Uterus (tissue), 2 donors: ENCODE measurements around the gene TSPAN9.

Source experiments
- CTCF ChIP-seq, 4 experiments: fragments of 200-600 bp in 2 of 4; fragments of 450-650 bp in 2 of 4; sonication (generic) in 2 of 4; IDR thresholded peaks; one replicate each; pipeline ENCODE4 v1.5.1; 2016 to 2019; ENCODE audit warnings: antibody characterized with exemption in 4 of 4, mild to moderate bottlenecking in 2 of 4, moderate library complexity in 1 of 4
- POLR2A ChIP-seq, 2 donors: fragments of 450-650 bp; IDR thresholded peaks; one replicate each; pipeline ENCODE4 v1.6.1; 2016; ENCODE audit warnings: antibody characterized with exemption in 2 of 2, mild to moderate bottlenecking in 1 of 2, moderate library complexity in 1 of 2

GRCh38 chr12:3304436-3305165 lies 227.4 kb downstream of the TSPAN9 start:
- TF ChIP-seq POLR2A (IDR thresholded peaks at IDR 0.05) (no peak), CTCF (IDR thresholded peaks at IDR 0.05) (no peak)
